ENCODE results near the gene NPAS2. TPM values are rescaled to one million over a fixed set of nuclear protein-coding genes. Genes with fewer than 3 reads are reported as not detected.

Gene NPAS2
- total RNA-seq, 1 donor from 2014 or later: 5.5 TPM

DNA sequence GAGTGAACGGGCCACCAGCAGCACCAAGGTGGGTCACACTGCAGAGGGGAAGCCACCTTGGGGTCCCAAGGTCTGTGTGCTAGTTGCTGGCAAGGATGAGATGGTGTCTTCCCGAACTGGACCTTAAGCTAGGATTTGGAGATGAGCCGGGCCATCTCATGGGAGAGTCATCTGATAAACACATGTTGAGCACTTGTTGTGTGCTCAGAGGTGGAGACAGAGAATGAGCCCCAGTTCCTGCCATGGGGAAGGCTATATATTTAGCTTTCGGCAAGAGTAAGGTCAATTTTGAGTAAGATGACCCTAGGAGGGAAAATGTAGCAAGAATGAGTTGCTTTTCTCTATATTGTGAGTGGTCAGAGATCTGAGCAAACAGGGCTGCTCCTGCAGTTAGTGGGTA is 140.7 kb downstream of the NPAS2 start:
- no peaks in the 10 kb centered on the region for H3K9me3 ChIP-seq (ENCODE audit: insufficient read depth, low read depth, low read length)
- H3K4me1 ChIP-seq (ENCODE audit: insufficient read depth, low read length): peaks cover 14% of the 10 kb centered on the region
- no peaks in the 10 kb centered on the region for H3K27me3 ChIP-seq (ENCODE audit: insufficient read depth, low read length)
- no peak overlapping the region for H3K27ac ChIP-seq (ENCODE audit: low read depth, low read length)
- DNase-seq (ENCODE audit: low read depth) (no peak), FAIRE-seq (no peak)
- H2AFZ ChIP-seq (ENCODE audit: low read depth, low read length): no peak overlapping the region
- Mint-ChIP-seq H3K9me3 (ENCODE audit: unreplicated experiment) (peaks cover 3% of the 10 kb centered on the region), H3K36me3 (ENCODE audit: low read depth, unreplicated experiment) (peaks cover 5% of the 10 kb centered on the region), H3K27ac (ENCODE audit: unreplicated experiment) (no peak overlapping the region), H3K4me3 (ENCODE audit: unreplicated experiment) (no peak overlapping the region), H3K27me3 (ENCODE audit: low read depth, unreplicated experiment) (peaks cover 8% of the 10 kb centered on the region), H3K4me1 (ENCODE audit: low read depth, unreplicated experiment) (peaks cover 16% of the 10 kb centered on the region)
- no peak overlapping the region for H3K4me3 ChIP-seq (ENCODE audit: insufficient read depth, low read depth, low read length)
- no peaks in the 10 kb centered on the region for H4K20me1 ChIP-seq (ENCODE audit: insufficient read depth, low read length)
- no peaks in the 10 kb centered on the region for H3K79me2 ChIP-seq (ENCODE audit: insufficient read depth, low read length)
- no peaks in the 10 kb centered on the region for H3K36me3 ChIP-seq (ENCODE audit: insufficient read depth, low read length)
- no peak for TF ChIP-seq EZH2 (IDR thresholded peaks at IDR 0.05; ENCODE audit: insufficient read depth, low read length)
- TF ChIP-seq, protein P1, sequence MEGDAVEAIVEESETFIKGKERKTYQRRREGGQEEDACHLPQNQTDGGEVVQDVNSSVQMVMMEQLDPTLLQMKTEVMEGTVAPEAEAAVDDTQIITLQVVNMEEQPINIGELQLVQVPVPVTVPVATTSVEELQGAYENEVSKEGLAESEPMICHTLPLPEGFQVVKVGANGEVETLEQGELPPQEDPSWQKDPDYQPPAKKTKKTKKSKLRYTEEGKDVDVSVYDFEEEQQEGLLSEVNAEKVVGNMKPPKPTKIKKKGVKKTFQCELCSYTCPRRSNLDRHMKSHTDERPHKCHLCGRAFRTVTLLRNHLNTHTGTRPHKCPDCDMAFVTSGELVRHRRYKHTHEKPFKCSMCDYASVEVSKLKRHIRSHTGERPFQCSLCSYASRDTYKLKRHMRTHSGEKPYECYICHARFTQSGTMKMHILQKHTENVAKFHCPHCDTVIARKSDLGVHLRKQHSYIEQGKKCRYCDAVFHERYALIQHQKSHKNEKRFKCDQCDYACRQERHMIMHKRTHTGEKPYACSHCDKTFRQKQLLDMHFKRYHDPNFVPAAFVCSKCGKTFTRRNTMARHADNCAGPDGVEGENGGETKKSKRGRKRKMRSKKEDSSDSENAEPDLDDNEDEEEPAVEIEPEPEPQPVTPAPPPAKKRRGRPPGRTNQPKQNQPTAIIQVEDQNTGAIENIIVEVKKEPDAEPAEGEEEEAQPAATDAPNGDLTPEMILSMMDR (IDR thresholded peaks at IDR 0.05; ENCODE audit: insufficient read depth, low read depth, low read length): no peak
- H3K4me2 ChIP-seq (ENCODE audit: low read length): no peak overlapping the region
- H3K9ac ChIP-seq (ENCODE audit: low read length): no peak overlapping the region

DNA sequence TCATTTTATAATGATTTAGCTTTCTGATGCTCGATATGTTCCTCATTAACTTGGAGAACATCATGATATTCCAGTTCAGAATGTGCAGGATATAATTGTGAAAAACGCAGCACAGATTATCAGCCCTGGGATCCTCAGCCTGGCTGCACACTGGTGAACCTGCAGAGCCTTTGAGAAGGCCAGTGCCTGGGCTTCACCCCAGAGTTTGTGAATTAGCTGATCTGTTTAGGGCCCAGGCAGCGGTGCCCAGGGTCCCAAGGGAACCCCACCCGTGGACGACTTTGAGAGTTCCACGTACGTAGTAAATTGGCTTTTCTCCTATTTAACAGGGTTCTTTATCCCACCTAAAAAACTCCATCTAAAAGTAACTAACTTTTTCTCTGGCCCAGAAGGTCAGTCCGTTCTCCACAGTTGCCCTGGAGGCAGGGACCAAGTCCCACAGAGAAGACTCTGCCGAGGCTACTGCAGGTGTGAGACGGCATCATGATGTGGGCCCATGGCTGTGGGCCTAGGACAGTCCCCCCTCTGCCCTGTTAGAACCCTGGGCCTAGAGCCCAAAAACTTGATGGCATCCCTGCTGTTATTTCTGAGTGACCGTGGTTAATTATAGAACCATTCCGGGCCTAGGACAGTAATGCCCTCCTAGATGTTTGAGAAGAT is 142.6 kb downstream of the NPAS2 start:
- no peaks in the 10 kb centered on the region for H3K9me3 Mint-ChIP-seq (ENCODE audit: unreplicated experiment)
- no peak overlapping the region for H3K27ac ChIP-seq (ENCODE audit: low read depth, low read length)
- H3K9me3 ChIP-seq (ENCODE audit: insufficient read depth, low read depth, low read length): no peaks in the 10 kb centered on the region
- H3K4me2 ChIP-seq (ENCODE audit: low read length): no peak overlapping the region
- H3K36me3 ChIP-seq (ENCODE audit: insufficient read depth, low read length): peaks cover 3% of the 10 kb centered on the region
- peaks cover 14% of the 10 kb centered on the region for H3K4me1 ChIP-seq (ENCODE audit: insufficient read depth, low read length)
- H3K4me3 Mint-ChIP-seq (ENCODE audit: unreplicated experiment): no peak overlapping the region
- H2AFZ ChIP-seq (ENCODE audit: low read depth, low read length): no peak overlapping the region
- no peak overlapping the region for H3K27ac Mint-ChIP-seq (ENCODE audit: unreplicated experiment)
- DNase-seq (ENCODE audit: low read depth) (no peak), FAIRE-seq (no peak)
- H3K36me3 Mint-ChIP-seq (ENCODE audit: low read depth, unreplicated experiment): peaks cover 3% of the 10 kb centered on the region
- H4K20me1 ChIP-seq (ENCODE audit: insufficient read depth, low read length): no peaks in the 10 kb centered on the region
- no peaks in the 10 kb centered on the region for H3K27me3 ChIP-seq (ENCODE audit: insufficient read depth, low read length)
- H3K4me3 ChIP-seq (ENCODE audit: insufficient read depth, low read depth, low read length): no peak overlapping the region
- no peaks in the 10 kb centered on the region for H3K79me2 ChIP-seq (ENCODE audit: insufficient read depth, low read length)
- H3K4me1 Mint-ChIP-seq (ENCODE audit: low read depth, unreplicated experiment): peaks cover 16% of the 10 kb centered on the region
- H3K27me3 Mint-ChIP-seq (ENCODE audit: low read depth, unreplicated experiment): peaks cover 7% of the 10 kb centered on the region
- no peak for TF ChIP-seq EZH2 (IDR thresholded peaks at IDR 0.05; ENCODE audit: insufficient read depth, low read length)
- TF ChIP-seq, protein P1 (IDR thresholded peaks at IDR 0.05; ENCODE audit: insufficient read depth, low read depth, low read length): no peak
- H3K9ac ChIP-seq (ENCODE audit: low read length): no peak overlapping the region

DNA sequence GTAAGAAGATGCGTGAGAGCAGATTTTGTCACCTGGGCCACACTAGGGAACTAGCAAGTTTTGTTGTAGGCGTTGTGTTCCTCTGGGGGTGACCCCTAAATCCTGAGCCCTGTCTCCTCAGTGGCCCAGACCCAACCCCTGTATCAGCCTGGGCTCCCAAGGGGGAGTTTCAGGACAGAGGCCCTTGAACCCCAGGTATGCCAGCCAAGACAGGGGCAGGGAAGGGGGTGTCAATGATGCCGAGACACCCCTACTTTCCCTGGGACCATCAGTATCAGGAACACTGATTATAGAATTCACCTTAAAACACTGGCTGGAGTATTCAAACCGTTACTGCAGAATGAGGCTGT is 143.1 kb downstream of the NPAS2 start:
- Histone ChIP-seq H3K4me3 (ENCODE audit: insufficient read depth, low read depth, low read length) (no peak overlapping the region), H3K9me3 (ENCODE audit: insufficient read depth, low read depth, low read length) (no peaks in the 10 kb centered on the region), H3K79me2 (ENCODE audit: insufficient read depth, low read length) (no peaks in the 10 kb centered on the region), H3K4me1 (ENCODE audit: insufficient read depth, low read length) (peaks cover 14% of the 10 kb centered on the region), H4K20me1 (ENCODE audit: insufficient read depth, low read length) (no peaks in the 10 kb centered on the region), H2AFZ (ENCODE audit: low read depth, low read length) (no peak overlapping the region), H3K36me3 (ENCODE audit: insufficient read depth, low read length) (peaks cover 3% of the 10 kb centered on the region), H3K9ac (ENCODE audit: low read length) (no peak overlapping the region), H3K27me3 (ENCODE audit: insufficient read depth, low read length) (no peaks in the 10 kb centered on the region), H3K4me2 (ENCODE audit: low read length) (no peak overlapping the region), H3K27ac (ENCODE audit: low read depth, low read length) (no peak overlapping the region)
- peaks cover 3% of the 10 kb centered on the region for H3K36me3 Mint-ChIP-seq (ENCODE audit: low read depth, unreplicated experiment)
- H3K27ac Mint-ChIP-seq (ENCODE audit: unreplicated experiment): no peak overlapping the region
- TF ChIP-seq, protein P1 (IDR thresholded peaks at IDR 0.05; ENCODE audit: insufficient read depth, low read depth, low read length): no peak
- no peak for TF ChIP-seq EZH2 (IDR thresholded peaks at IDR 0.05; ENCODE audit: insufficient read depth, low read length)
- no peak for DNase-seq (ENCODE audit: low read depth)
- peaks cover 10% of the 10 kb centered on the region for H3K27me3 Mint-ChIP-seq (ENCODE audit: low read depth, unreplicated experiment)
- no peak for FAIRE-seq
- H3K9me3 Mint-ChIP-seq (ENCODE audit: unreplicated experiment): no peaks in the 10 kb centered on the region
- H3K4me1 Mint-ChIP-seq (ENCODE audit: low read depth, unreplicated experiment): peaks cover 13% of the 10 kb centered on the region
- H3K4me3 Mint-ChIP-seq (ENCODE audit: unreplicated experiment): no peak overlapping the region

Measured in astrocyte (in vitro differentiated cells and primary cell).